IgD-negative memory B cell (primary cell): ENCODE data around the gene GHRHR. TPM values are rescaled to one million over a fixed set of nuclear protein-coding genes. Genes with fewer than 3 reads are reported as not detected.

ENCODE experiments used
- H3K27ac Mint-ChIP-seq, 3 donors: one replicate each; pipeline ENCODE4 v1.8.0; 2020 to 2022; ENCODE audit warnings: mild to moderate bottlenecking in 3 of 3, mixed read lengths in 3 of 3, moderate library complexity in 1 of 3
- H3K27me3 Mint-ChIP-seq: one replicate; pipeline ENCODE4 v1.8.0; 2021; ENCODE audit warnings: mixed read lengths
- H3K36me3 Mint-ChIP-seq: one replicate; pipeline ENCODE4 v1.8.0; 2020; ENCODE audit warnings: mild to moderate bottlenecking, mixed read lengths
- H3K4me1 Mint-ChIP-seq, 3 donors: one replicate each; pipeline ENCODE4 v1.8.0; 2020 to 2022; ENCODE audit warnings: mixed read lengths in 3 of 3, mild to moderate bottlenecking in 1 of 3
- H3K4me3 Mint-ChIP-seq, 4 donors: one replicate each; pipeline ENCODE4 v1.8.0; 2020 to 2022; ENCODE audit warnings: mild to moderate bottlenecking in 4 of 4, mixed read lengths in 4 of 4, moderate library complexity in 3 of 4
- H3K9me3 Mint-ChIP-seq, 3 donors: one replicate each; pipeline ENCODE4 v1.8.0; 2020 to 2021; ENCODE audit warnings: mixed read lengths in 3 of 3, mild to moderate bottlenecking in 1 of 3
- polyA plus RNA-seq: library from polyadenylated mRNA; unstranded; fragments of 300-500 nt; fragmentation: Illumina TruSeq; gene quantifications from one replicate; pipeline ENCODE4 v1.2.3, GENCODE V29; 2021

The GHRHR gene
- not detected for polyA plus RNA-seq

GRCh38 chr7:30963842-30964241 is at the start of gene GHRHR:
TSS of gene GHRHR (plus strand) at chr7:30963953. CDS start at chr7:30964069, 116 bp downstream.
- H3K4me3 Mint-ChIP-seq, result peak within 1 kb of the TSS in 1 of 4 donors; percentile 49
- H3K9me3 Mint-ChIP-seq, result peaks cover 0 to 5% (median 2%) of the 10 kb centered on the region in 3 donors
- H3K4me1 Mint-ChIP-seq, result peaks cover 0 to 6% (median under 1%) of the 10 kb centered on the region in 3 donors
- peaks cover 4% of the 10 kb centered on the region for H3K27me3 Mint-ChIP-seq
- H3K27ac Mint-ChIP-seq, result no peak within 1 kb of the TSS
- no peaks in the 10 kb centered on the region for H3K36me3 Mint-ChIP-seq

- Mint-ChIP-seq H3K27me3 (no peaks in the 10 kb centered on the region), H3K4me3 (no peak overlapping the region), H3K27ac (no peak overlapping the region), H3K9me3 (no peaks in the 10 kb centered on the region), H3K4me1 (peaks cover 0 to 2% (median 1%) of the 10 kb centered on the region in 3 donors), H3K36me3 (no peaks in the 10 kb centered on the region)
These were observed 49.2 kb upstream of the GHRHR start for GRCh38 chr7:30914596-30914995.

GRCh38 chr7:30915005-30915601 is 48.6 kb upstream of the GHRHR start:
- no peak overlapping the region for H3K4me3 Mint-ChIP-seq
- peaks cover 0 to 2% (median 1%) of the 10 kb centered on the region in 3 donors for H3K4me1 Mint-ChIP-seq
- no peak overlapping the region for H3K27ac Mint-ChIP-seq
- H3K36me3 Mint-ChIP-seq, result no peaks in the 10 kb centered on the region
- H3K9me3 Mint-ChIP-seq, result no peaks in the 10 kb centered on the region
- no peaks in the 10 kb centered on the region for H3K27me3 Mint-ChIP-seq

- Mint-ChIP-seq H3K4me1 (no peaks in the 10 kb centered on the region), H3K36me3 (no peaks in the 10 kb centered on the region), H3K4me3 (no peak overlapping the region), H3K27me3 (no peaks in the 10 kb centered on the region), H3K27ac (no peak overlapping the region), H3K9me3 (no peaks in the 10 kb centered on the region)
These were observed 48.0 kb upstream of the GHRHR start for GRCh38 chr7:30915751-30916150.

GRCh38 chr7:30916255-30916654 is 47.5 kb upstream of the GHRHR start:
- Mint-ChIP-seq H3K27me3 (no peaks in the 10 kb centered on the region), H3K4me3 (no peak overlapping the region), H3K36me3 (no peaks in the 10 kb centered on the region), H3K9me3 (no peaks in the 10 kb centered on the region), H3K4me1 (no peaks in the 10 kb centered on the region), H3K27ac (no peak overlapping the region)

GRCh38 chr7:30916767-30917166 is 47.0 kb upstream of the GHRHR start:
- Mint-ChIP-seq H3K4me3 (no peak overlapping the region), H3K36me3 (no peaks in the 10 kb centered on the region), H3K27me3 (no peaks in the 10 kb centered on the region), H3K27ac (no peak overlapping the region), H3K4me1 (no peaks in the 10 kb centered on the region), H3K9me3 (no peaks in the 10 kb centered on the region)

- Mint-ChIP-seq H3K4me3 (no peak overlapping the region), H3K27me3 (no peaks in the 10 kb centered on the region), H3K4me1 (no peaks in the 10 kb centered on the region), H3K9me3 (no peaks in the 10 kb centered on the region), H3K36me3 (no peaks in the 10 kb centered on the region), H3K27ac (no peak overlapping the region)
These were observed 46.4 kb upstream of the GHRHR start for GRCh38 chr7:30917216-30917893.

- Mint-ChIP-seq H3K9me3 (no peaks in the 10 kb centered on the region), H3K36me3 (no peaks in the 10 kb centered on the region), H3K27me3 (no peaks in the 10 kb centered on the region), H3K4me3 (no peak overlapping the region), H3K27ac (no peak overlapping the region), H3K4me1 (no peaks in the 10 kb centered on the region)
These were observed 45.1 kb upstream of the GHRHR start for GRCh38 chr7:30918676-30919075.

GRCh38 chr7:30920021-30920583 is 43.7 kb upstream of the GHRHR start:
- Mint-ChIP-seq H3K4me1 (no peaks in the 10 kb centered on the region), H3K27ac (no peak overlapping the region), H3K27me3 (no peaks in the 10 kb centered on the region), H3K9me3 (no peaks in the 10 kb centered on the region), H3K36me3 (no peaks in the 10 kb centered on the region), H3K4me3 (no peak overlapping the region)

- Mint-ChIP-seq H3K9me3 (no peaks in the 10 kb centered on the region), H3K27me3 (no peaks in the 10 kb centered on the region), H3K4me3 (no peak overlapping the region), H3K36me3 (no peaks in the 10 kb centered on the region), H3K27ac (peak overlapping the region in 1 of 3 donors; percentile 72), H3K4me1 (no peaks in the 10 kb centered on the region)
These were observed 42.9 kb upstream of the GHRHR start for GRCh38 chr7:30920584-30921539.

GRCh38 chr7:30921540-30922401 is 42.0 kb upstream of the GHRHR start:
- Mint-ChIP-seq H3K9me3 (peaks cover 0 to 2% (median 0%) of the 10 kb centered on the region in 3 donors), H3K4me3 (no peak overlapping the region), H3K36me3 (no peaks in the 10 kb centered on the region), H3K4me1 (no peaks in the 10 kb centered on the region), H3K27ac (peak overlapping the region in 1 of 3 donors; percentile 72), H3K27me3 (no peaks in the 10 kb centered on the region)

- Mint-ChIP-seq H3K9me3 (peaks cover 0 to 3% (median 0%) of the 10 kb centered on the region in 3 donors), H3K4me1 (no peaks in the 10 kb centered on the region), H3K36me3 (no peaks in the 10 kb centered on the region), H3K4me3 (peak overlapping the region in 1 of 4 donors; percentile 63), H3K27me3 (no peaks in the 10 kb centered on the region), H3K27ac (no peak overlapping the region)
These were observed 41.2 kb upstream of the GHRHR start for GRCh38 chr7:30922596-30922995.

GRCh38 chr7:30923009-30923773 is 40.6 kb upstream of the GHRHR start:
- Mint-ChIP-seq H3K9me3 (peaks cover 0 to 3% (median 0%) of the 10 kb centered on the region in 3 donors), H3K27me3 (no peaks in the 10 kb centered on the region), H3K4me1 (no peaks in the 10 kb centered on the region), H3K4me3 (no peak overlapping the region), H3K36me3 (no peaks in the 10 kb centered on the region), H3K27ac (no peak overlapping the region)
